IMR-90 (cell line): ENCODE data around the gene GPR107. TPM values are rescaled to one million over a fixed set of nuclear protein-coding genes. Genes with fewer than 3 reads are reported as not detected.

Source experiments
- ATAC-seq: fragments of 200-7000 bp; cut with Tn5 transposase; 2 replicates; pipeline ENCODE4 v1.9.1; 2020; ENCODE audit warnings: low read depth, mild to moderate bottlenecking, moderate library complexity
- BruUV-seq: library from RNA; stranded (reverse); fragments of 400-500 nt; replicated peaks from 2 replicates; lab custom pipeline; 2021; lab: Mats Ljungman, UMichigan
- CTCF ChIA-PET: fragments of 300-600 bp; formaldehyde crosslinking; extraction: SDS; loops from one replicate; lab custom pipeline; 2021; ENCODE audit warnings: antibody characterized with exemption; lab: Yijun Ruan, JAX
- POLR2A ChIA-PET: fragments of 300-600 bp; sonication (Branson Sonifier 250); formaldehyde crosslinking; loops from one replicate; lab custom pipeline; 2022; ENCODE audit warnings: antibody characterized with exemption; ENCODE audit not compliant: unreplicated experiment; lab: Charles Lee
- DNase-seq: peaks from one replicate; pipeline ENCODE4 v3.0.0; 2013
- H2AFZ ChIP-seq: replicated peaks from 2 replicates; pipeline ENCODE3; 2013; ENCODE audit warnings: low read length, mild to moderate bottlenecking; ENCODE audit not compliant: poor library complexity
- H2AK5ac ChIP-seq: 2 replicates; pipeline ENCODE4 v1.6.1; 2013; ENCODE audit warnings: low read depth, low read length, inconsistent platforms
- H2AK9ac ChIP-seq: replicated peaks from 2 replicates; pipeline ENCODE3; 2013; ENCODE audit warnings: mild to moderate bottlenecking, low read depth, low read length, moderate library complexity; ENCODE audit not compliant: poor library complexity
- H2BK120ac ChIP-seq: 2 replicates; pipeline ENCODE4 v1.6.1; 2013; ENCODE audit warnings: low read depth, low read length, inconsistent platforms
- H2BK15ac ChIP-seq: 3 replicates; pipeline ENCODE4 v1.6.1; 2013; ENCODE audit warnings: low read depth, low read length, inconsistent platforms
- H2BK20ac ChIP-seq: 2 replicates; pipeline ENCODE4 v1.6.1; 2013; ENCODE audit warnings: low read depth, mild to moderate bottlenecking, inconsistent platforms, low read length, moderate library complexity
- H2BK5ac ChIP-seq: 2 replicates; pipeline ENCODE4 v1.6.1; 2013; ENCODE audit warnings: mild to moderate bottlenecking, low read depth, low read length, inconsistent platforms; ENCODE audit not compliant: poor library complexity, severe bottlenecking
- H3K14ac ChIP-seq: replicated peaks from 2 replicates; pipeline ENCODE4 v1.6.1; 2013; ENCODE audit warnings: low read depth, low read length, inconsistent platforms
- H3K18ac ChIP-seq: 2 replicates; pipeline ENCODE4 v1.6.1; 2013; ENCODE audit warnings: low read depth, low read length, control low read depth
- H3K23ac ChIP-seq: 2 replicates; pipeline ENCODE4 v1.6.1; 2013; ENCODE audit warnings: low read depth, low read length, inconsistent platforms
- H3K27ac ChIP-seq: 2 replicates; pipeline ENCODE4 v1.5.1; 2013; ENCODE audit warnings: mild to moderate bottlenecking, control low read depth, low read length; ENCODE audit not compliant: insufficient read depth
- H3K27me3 ChIP-seq: 2 replicates; pipeline ENCODE4 v1.6.1; 2013; ENCODE audit warnings: low read length; ENCODE audit not compliant: control insufficient read depth, insufficient read depth
- H3K36me3 ChIP-seq: 2 replicates; pipeline ENCODE4 v1.6.1; 2013; ENCODE audit warnings: low read length, mixed read lengths; ENCODE audit not compliant: control insufficient read depth, insufficient read depth
- H3K4ac ChIP-seq: 2 replicates; pipeline ENCODE4 v1.6.1; 2013; ENCODE audit warnings: low read depth, low read length, inconsistent platforms
- H3K4me1 ChIP-seq: 2 replicates; pipeline ENCODE4 v1.6.1; 2013; ENCODE audit warnings: low read length, mixed read lengths; ENCODE audit not compliant: control insufficient read depth, insufficient read depth
- H3K4me2 ChIP-seq: 2 replicates; pipeline ENCODE4 v1.6.1; 2013; ENCODE audit warnings: low read depth, mild to moderate bottlenecking, control low read depth, low read length, moderate library complexity
- H3K4me3 ChIP-seq: 2 replicates; pipeline ENCODE4 v1.5.1; 2013; ENCODE audit warnings: low read depth, mild to moderate bottlenecking, control low read depth, low read length, moderate library complexity; ENCODE audit not compliant: insufficient read depth
- H3K56ac ChIP-seq: 2 replicates; pipeline ENCODE4 v1.6.1; 2013; ENCODE audit warnings: low read length, inconsistent platforms; ENCODE audit not compliant: insufficient read depth; ENCODE audit errors: extremely low read depth
- H3K79me1 ChIP-seq, 2 experiments: 2 replicates each; pipeline ENCODE4 v1.6.1; 2013; ENCODE audit warnings: low read length in 2 of 2, inconsistent platforms in 1 of 2, low read depth in 1 of 2
- H3K9ac ChIP-seq: 2 replicates; pipeline ENCODE4 v1.6.1; 2013; ENCODE audit warnings: low read depth, low read length, control low read depth
- H3K9me1 ChIP-seq: 2 replicates; pipeline ENCODE4 v1.6.1; 2013; ENCODE audit warnings: low read length, inconsistent platforms; ENCODE audit not compliant: insufficient read depth
- H3K9me3 ChIP-seq: 2 replicates; pipeline ENCODE4 v1.6.1; 2013; ENCODE audit warnings: low read length; ENCODE audit not compliant: control insufficient read depth, insufficient read depth
- H4K20me1 ChIP-seq: 2 replicates; pipeline ENCODE4 v1.6.1; 2013; ENCODE audit warnings: low read length, inconsistent platforms; ENCODE audit not compliant: insufficient read depth
- H4K5ac ChIP-seq: 2 replicates; pipeline ENCODE4 v1.6.1; 2013; ENCODE audit warnings: mild to moderate bottlenecking, low read depth, low read length, control low read depth
- H4K8ac ChIP-seq, 2 experiments: 2 replicates each; pipeline ENCODE4 v1.6.1; 2013; ENCODE audit warnings: low read depth in 2 of 2, low read length in 2 of 2, control low read depth in 1 of 2, inconsistent platforms in 1 of 2
- H4K91ac ChIP-seq: 2 replicates; pipeline ENCODE4 v1.6.1; 2013; ENCODE audit warnings: low read depth, low read length, inconsistent platforms; ENCODE audit not compliant: insufficient read depth
- BHLHE40 ChIP-seq: fragments of 150-350 bp; IDR thresholded peaks from 2 replicates; pipeline ENCODE4 v1.6.1; 2016; ENCODE audit warnings: mild to moderate bottlenecking, low read depth, low read length
- CEBPB ChIP-seq: IDR thresholded peaks from 2 replicates; pipeline ENCODE4 v1.6.1; 2012; ENCODE audit warnings: low read depth, low read length, improper control_type of control experiment
- CHD1 ChIP-seq: IDR thresholded peaks from 2 replicates; pipeline ENCODE4 v1.6.1; 2012; ENCODE audit warnings: low read depth, low read length, improper control_type of control experiment
- FOS ChIP-seq: fragments of 150-350 bp; IDR thresholded peaks from 2 replicates; pipeline ENCODE4 v1.6.1; 2016; ENCODE audit warnings: low read depth, low read length
- MAFK ChIP-seq: IDR thresholded peaks from 2 replicates; pipeline ENCODE4 v1.6.1; 2012; ENCODE audit warnings: low read depth, low read length, improper control_type of control experiment
- MAZ ChIP-seq: IDR thresholded peaks from 2 replicates; pipeline ENCODE4 v1.6.1; 2012; ENCODE audit warnings: low read depth, mild to moderate bottlenecking, low read length, improper control_type of control experiment, moderate library complexity, borderline replicate concordance
- MXI1 ChIP-seq: IDR thresholded peaks from 2 replicates; pipeline ENCODE4 v1.6.1; 2012; ENCODE audit warnings: low read depth, mild to moderate bottlenecking, low read length, moderate library complexity, borderline replicate concordance
- NFE2L2 ChIP-seq: fragments of 150-350 bp; IDR thresholded peaks from 2 replicates; pipeline ENCODE4 v1.6.1; 2016; ENCODE audit warnings: low read depth, mild to moderate bottlenecking, low read length
- POLR2A ChIP-seq: IDR thresholded peaks from 2 replicates; pipeline ENCODE4 v1.6.1; 2012; ENCODE audit warnings: mild to moderate bottlenecking, low read depth, low read length
- RAD21 ChIP-seq: IDR thresholded peaks from 2 replicates; pipeline ENCODE4 v1.6.1; 2012; ENCODE audit warnings: low read length, improper control_type of control experiment
- RCOR1 ChIP-seq: IDR thresholded peaks from 2 replicates; pipeline ENCODE4 v1.6.1; 2012; ENCODE audit warnings: mild to moderate bottlenecking, low read length, improper control_type of control experiment; ENCODE audit not compliant: insufficient replicate concordance
- RFX5 ChIP-seq: IDR thresholded peaks from 2 replicates; pipeline ENCODE4 v1.8.0; 2012; ENCODE audit warnings: low read depth, mild to moderate bottlenecking, low read length, moderate library complexity
- SMC3 ChIP-seq: fragments of 150-350 bp; IDR thresholded peaks from 2 replicates; pipeline ENCODE4 v1.6.1; 2016; ENCODE audit warnings: low read depth, mild to moderate bottlenecking, antibody characterized with exemption, low read length, moderate library complexity
- WGBS, 2 experiments: methylation state at CpG; one replicate each; pipeline versions ENCODE4 v1.1.5 to v1.1.7; 2013; ENCODE audit warnings: missing lambda C conversion rate in 2 of 2; ENCODE audit not compliant: insufficient read length in 1 of 2; ENCODE audit errors: extremely low coverage in 2 of 2; 5-methylcytosine and 5-hydroxymethylcytosine counted together
- dilution Hi-C: fragments of 300-500 bp; cut with HindIII; formaldehyde crosslinking; loops from one replicate; pipeline ENCODE4 v1.14.3; 2018; ENCODE audit warnings: low sequenced_read_pairs; ENCODE audit not compliant: unreplicated experiment
- in situ Hi-C: fragments of 300-500 bp; cut with MboI; formaldehyde crosslinking; loops from 3 replicates; pipeline ENCODE4 v1.14.3; 2019; ENCODE audit warnings: low sequenced_read_pairs, inconsistent platforms, mixed read lengths
- intact Hi-C: fragments of 100-400 bp; cut with micrococcal nuclease; formaldehyde crosslinking; loops from 2 replicates; pipeline ENCODE4 v1.10.0; 2022
- polyA plus RNA-seq, 3 experiments: library from polyadenylated mRNA; depleted of rRNA; stranded (reverse); fragments of >200 nt; gene quantifications; 2 replicates each; pipeline ENCODE4 v1.2.3, GENCODE V29; 2012; ENCODE audit warnings: low replicate concordance in 1 of 3
- total RNA-seq: library from RNA; depleted of rRNA; stranded (reverse); fragments of >200 nt; gene quantifications from 2 replicates; pipeline ENCODE4 v1.2.3, GENCODE V29; 2012
- TF ChIP-seq, protein P1 (sequence below): fragments of 150-350 bp; IDR thresholded peaks from 2 replicates; pipeline ENCODE4 v1.6.1; 2016; ENCODE audit warnings: low read depth, mild to moderate bottlenecking, low read length, moderate library complexity, borderline replicate concordance
- TF ChIP-seq, protein P2 (sequence below): conservative IDR thresholded peaks from 2 replicates; pipeline ENCODE4 v1.5.1; 2012; ENCODE audit warnings: mild to moderate bottlenecking, low read depth, low read length, improper control_type of control experiment
- TF ChIP-seq, protein P3 (sequence below): fragments of 150-350 bp; IDR thresholded peaks from 2 replicates; pipeline ENCODE4 v1.6.1; 2017; ENCODE audit warnings: mild to moderate bottlenecking, antibody characterized with exemption, low read length, low read depth

GPR107 gene
- total and polyA plus RNA-seq, 2 of the 4 experiments (the other 2 are of a cell fraction): 16.7 to 21.6 TPM

DNA sequence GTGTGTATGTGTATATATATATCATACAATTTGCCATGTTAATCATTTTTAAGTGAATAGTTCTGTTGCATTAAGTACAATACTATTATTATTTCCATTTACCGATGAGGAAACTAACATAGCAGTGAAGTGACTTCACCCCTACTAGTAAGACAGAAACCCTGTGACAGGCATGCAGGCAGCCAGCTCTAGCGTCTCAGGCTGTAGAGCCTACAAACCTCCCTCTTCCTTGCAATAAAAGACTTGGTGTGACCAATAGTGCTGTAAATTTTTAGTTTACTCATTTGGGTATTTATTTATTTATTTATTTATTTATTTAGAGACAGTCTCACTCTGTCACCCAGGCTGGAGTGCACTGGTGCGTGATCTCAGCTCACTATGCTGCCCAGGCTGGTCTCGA lies 35.4 kb upstream of the GPR107 start:
- no CpG with 5 or more reads among the region's 4 CpGs for WGBS, 2 experiments
- CTCF ChIA-PET: interaction anchor here (0.6 to 0.8 kb wide), 2 partner anchors 11 to 45 kb away, joined by 3 to 4 read pairs; no protein-coding TSS in a partner anchor
- in situ Hi-C loops: no loop called here
- H2AK9ac ChIP-seq: no peak overlapping the region
- H3K23ac ChIP-seq: no peak overlapping the region
- H3K79me1 ChIP-seq: peaks cover 13 to 17% of the 10 kb centered on the region in 2 experiments
- H3K9ac ChIP-seq: no peak overlapping the region
- no peak for ATAC-seq
- BruUV-seq: no TSS peak
- no peak overlapping the region for H2AFZ ChIP-seq
- DNase-seq: peak; percentile 33
- H4K8ac ChIP-seq: no peak overlapping the region
- H2BK120ac ChIP-seq: no peak overlapping the region
- no peak overlapping the region for H3K4me3 ChIP-seq
- H4K20me1 ChIP-seq: peaks cover 41% of the 10 kb centered on the region
- dilution Hi-C loops: no loop called here
- H3K9me3 ChIP-seq: peaks cover 2% of the 10 kb centered on the region; the same call in 1 of the 2 replicates
- no peaks in the 10 kb centered on the region for H3K36me3 ChIP-seq
- TF ChIP-seq, protein P1, sequence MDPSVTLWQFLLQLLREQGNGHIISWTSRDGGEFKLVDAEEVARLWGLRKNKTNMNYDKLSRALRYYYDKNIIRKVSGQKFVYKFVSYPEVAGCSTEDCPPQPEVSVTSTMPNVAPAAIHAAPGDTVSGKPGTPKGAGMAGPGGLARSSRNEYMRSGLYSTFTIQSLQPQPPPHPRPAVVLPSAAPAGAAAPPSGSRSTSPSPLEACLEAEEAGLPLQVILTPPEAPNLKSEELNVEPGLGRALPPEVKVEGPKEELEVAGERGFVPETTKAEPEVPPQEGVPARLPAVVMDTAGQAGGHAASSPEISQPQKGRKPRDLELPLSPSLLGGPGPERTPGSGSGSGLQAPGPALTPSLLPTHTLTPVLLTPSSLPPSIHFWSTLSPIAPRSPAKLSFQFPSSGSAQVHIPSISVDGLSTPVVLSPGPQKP: no peak
- no peak for TF ChIP-seq CEBPB
- no peak for TF ChIP-seq NFE2L2
- TF ChIP-seq MXI1: no peak
- TF ChIP-seq, protein P2, sequence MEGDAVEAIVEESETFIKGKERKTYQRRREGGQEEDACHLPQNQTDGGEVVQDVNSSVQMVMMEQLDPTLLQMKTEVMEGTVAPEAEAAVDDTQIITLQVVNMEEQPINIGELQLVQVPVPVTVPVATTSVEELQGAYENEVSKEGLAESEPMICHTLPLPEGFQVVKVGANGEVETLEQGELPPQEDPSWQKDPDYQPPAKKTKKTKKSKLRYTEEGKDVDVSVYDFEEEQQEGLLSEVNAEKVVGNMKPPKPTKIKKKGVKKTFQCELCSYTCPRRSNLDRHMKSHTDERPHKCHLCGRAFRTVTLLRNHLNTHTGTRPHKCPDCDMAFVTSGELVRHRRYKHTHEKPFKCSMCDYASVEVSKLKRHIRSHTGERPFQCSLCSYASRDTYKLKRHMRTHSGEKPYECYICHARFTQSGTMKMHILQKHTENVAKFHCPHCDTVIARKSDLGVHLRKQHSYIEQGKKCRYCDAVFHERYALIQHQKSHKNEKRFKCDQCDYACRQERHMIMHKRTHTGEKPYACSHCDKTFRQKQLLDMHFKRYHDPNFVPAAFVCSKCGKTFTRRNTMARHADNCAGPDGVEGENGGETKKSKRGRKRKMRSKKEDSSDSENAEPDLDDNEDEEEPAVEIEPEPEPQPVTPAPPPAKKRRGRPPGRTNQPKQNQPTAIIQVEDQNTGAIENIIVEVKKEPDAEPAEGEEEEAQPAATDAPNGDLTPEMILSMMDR: no peak
- TF ChIP-seq CHD1: no peak
- TF ChIP-seq SMC3: no peak
- no peak for TF ChIP-seq RCOR1
- no peak for TF ChIP-seq MAFK
- TF ChIP-seq RAD21: no peak
- TF ChIP-seq, protein P3, sequence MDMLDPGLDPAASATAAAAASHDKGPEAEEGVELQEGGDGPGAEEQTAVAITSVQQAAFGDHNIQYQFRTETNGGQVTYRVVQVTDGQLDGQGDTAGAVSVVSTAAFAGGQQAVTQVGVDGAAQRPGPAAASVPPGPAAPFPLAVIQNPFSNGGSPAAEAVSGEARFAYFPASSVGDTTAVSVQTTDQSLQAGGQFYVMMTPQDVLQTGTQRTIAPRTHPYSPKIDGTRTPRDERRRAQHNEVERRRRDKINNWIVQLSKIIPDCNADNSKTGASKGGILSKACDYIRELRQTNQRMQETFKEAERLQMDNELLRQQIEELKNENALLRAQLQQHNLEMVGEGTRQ: no peak
- no peak for TF ChIP-seq FOS
- no peak for TF ChIP-seq MAZ
- TF ChIP-seq RFX5: no peak
- no peak for TF ChIP-seq POLR2A
- TF ChIP-seq BHLHE40: no peak
- H3K14ac ChIP-seq: no peak overlapping the region
- H3K4ac ChIP-seq: no peak overlapping the region
- no peak overlapping the region for H3K18ac ChIP-seq
- H3K27ac ChIP-seq: no peak overlapping the region
- no peak overlapping the region for H2BK5ac ChIP-seq
- 0 out of 2 replicates have a peak, but pooled peaks cover under 1% of the 10 kb centered on the region for H3K9me1 ChIP-seq
- H3K56ac ChIP-seq: no peak overlapping the region
- H2AK5ac ChIP-seq: no peak overlapping the region
- H4K5ac ChIP-seq: no peak overlapping the region
- H3K4me1 ChIP-seq: peaks cover 5% of the 10 kb centered on the region
- no peak overlapping the region for H4K91ac ChIP-seq
- peaks cover 2% of the 10 kb centered on the region; the same call in 1 of the 2 replicates for H3K27me3 ChIP-seq
- no peak overlapping the region for H3K4me2 ChIP-seq
- intact Hi-C loops: no loop called here
- H2BK15ac ChIP-seq: no peak overlapping the region
- no peak overlapping the region for H2BK20ac ChIP-seq
- POLR2A ChIA-PET: no interaction called here
